ENCODE data around the gene PDHX.

Gene PDHX

GRCh38 chr11:35039076-35039475 lies 122.7 kb downstream of the PDHX start:
- Histone ChIP-seq H2AFZ (ENCODE audit: low read length) (no peak overlapping the region), H3K79me2 (ENCODE audit: insufficient read depth, low read length) (no peaks in the 10 kb centered on the region), H4K20me1 (ENCODE audit: insufficient read depth, low read length, poor library complexity, severe bottlenecking) (no peaks in the 10 kb centered on the region), H3K36me3 (ENCODE audit: insufficient read depth, low read length) (no peaks in the 10 kb centered on the region), H3K9me3 (ENCODE audit: insufficient read depth, low read depth, low read length) (no peaks in the 10 kb centered on the region), H3F3A (ENCODE audit: low read depth) (no peaks in the 10 kb centered on the region), H3K9me2 (replicated peaks; ENCODE audit: low read depth, low read length) (no peaks in the 10 kb centered on the region), H3K27me3 (ENCODE audit: insufficient read depth, low read length, poor library complexity, severe bottlenecking) (no peaks in the 10 kb centered on the region), H3K4me1 (ENCODE audit: insufficient read depth, low read length, poor library complexity, severe bottlenecking) (peaks cover 73% of the 10 kb centered on the region), H3K4me2 (ENCODE audit: low read depth, low read length, poor library complexity, severe bottlenecking) (no peak overlapping the region), H3K4me3 (ENCODE audit: low read length, poor library complexity, severe bottlenecking) (no peak overlapping the region), H3K9ac (ENCODE audit: low read depth, low read length, poor library complexity, severe bottlenecking) (no peak overlapping the region)
- TF ChIP-seq EZH2phosphoT487 (IDR thresholded peaks at IDR 0.05; ENCODE audit: borderline replicate concordance) (no peak), CTCF (conservative IDR thresholded peaks at IDR 0.05; ENCODE audit: low read length) (no peak)

GRCh38 chr11:35040221-35040942 lies 124.0 kb downstream of the PDHX start:
- Histone ChIP-seq H3K9ac (ENCODE audit: low read depth, low read length, poor library complexity, severe bottlenecking) (no peak overlapping the region), H3K79me2 (ENCODE audit: insufficient read depth, low read length) (no peaks in the 10 kb centered on the region), H3K4me3 (ENCODE audit: low read length, poor library complexity, severe bottlenecking) (no peak overlapping the region), H3K36me3 (ENCODE audit: insufficient read depth, low read length) (no peaks in the 10 kb centered on the region), H2AFZ (ENCODE audit: low read length) (no peak overlapping the region), H3K4me2 (ENCODE audit: low read depth, low read length, poor library complexity, severe bottlenecking) (no peak overlapping the region), H4K20me1 (ENCODE audit: insufficient read depth, low read length, poor library complexity, severe bottlenecking) (no peaks in the 10 kb centered on the region), H3K27me3 (ENCODE audit: insufficient read depth, low read length, poor library complexity, severe bottlenecking) (no peaks in the 10 kb centered on the region), H3F3A (ENCODE audit: low read depth) (no peaks in the 10 kb centered on the region), H3K4me1 (ENCODE audit: insufficient read depth, low read length, poor library complexity, severe bottlenecking) (peaks cover 80% of the 10 kb centered on the region), H3K9me2 (replicated peaks; ENCODE audit: low read depth, low read length) (no peaks in the 10 kb centered on the region), H3K9me3 (ENCODE audit: insufficient read depth, low read depth, low read length) (no peaks in the 10 kb centered on the region)
- TF ChIP-seq EZH2phosphoT487 (IDR thresholded peaks at IDR 0.05; ENCODE audit: borderline replicate concordance) (no peak), CTCF (conservative IDR thresholded peaks at IDR 0.05; ENCODE audit: low read length) (no peak)

- Histone ChIP-seq H4K20me1 (ENCODE audit: insufficient read depth, low read length, poor library complexity, severe bottlenecking) (no peaks in the 10 kb centered on the region), H3K4me1 (ENCODE audit: insufficient read depth, low read length, poor library complexity, severe bottlenecking) (peaks cover 80% of the 10 kb centered on the region)
- TF ChIP-seq CTCF (conservative IDR thresholded peaks at IDR 0.05; ENCODE audit: low read length) (no peak), EZH2phosphoT487 (IDR thresholded peaks at IDR 0.05; ENCODE audit: borderline replicate concordance) (no peak)
Observed at GRCh38 chr11:35041070-35041554, 124.7 kb downstream of the PDHX start.

More at GRCh38 chr11:35041070-35041554, 124.7 kb downstream of the PDHX start:
- Histone ChIP-seq H3F3A (ENCODE audit: low read depth) (peaks cover 4% of the 10 kb centered on the region), H3K4me2 (ENCODE audit: low read depth, low read length, poor library complexity, severe bottlenecking) (no peak overlapping the region), H3K9me2 (replicated peaks; ENCODE audit: low read depth, low read length) (no peaks in the 10 kb centered on the region), H2AFZ (ENCODE audit: low read length) (no peak overlapping the region), H3K4me3 (ENCODE audit: low read length, poor library complexity, severe bottlenecking) (no peak overlapping the region), H3K27me3 (ENCODE audit: insufficient read depth, low read length, poor library complexity, severe bottlenecking) (no peaks in the 10 kb centered on the region), H3K36me3 (ENCODE audit: insufficient read depth, low read length) (no peaks in the 10 kb centered on the region), H3K79me2 (ENCODE audit: insufficient read depth, low read length) (no peaks in the 10 kb centered on the region), H3K9me3 (ENCODE audit: insufficient read depth, low read depth, low read length) (no peaks in the 10 kb centered on the region), H3K9ac (ENCODE audit: low read depth, low read length, poor library complexity, severe bottlenecking) (no peak overlapping the region)

All from Loucy (cell line).